GM23248 (cell line): ENCODE results near the gene ZNF28. TPM values are rescaled to one million over a fixed set of nuclear protein-coding genes. Genes with fewer than 3 reads are reported as not detected.
"Not testable (repeated sequence)": the region's sequence is repeated elsewhere in the genome, so short reads cannot be mapped to it uniquely, and the experiment has no call there.

Experiments used
- DNase-seq: peaks from one replicate; pipeline ENCODE4 v3.0.0-alpha.2; 2015
- H2AFZ ChIP-seq: fragments of 200-600 bp; sonication (generic); 2 replicates; pipeline ENCODE4 v1.6.1; 2016; ENCODE audit warnings: antibody characterized with exemption
- H3F3A ChIP-seq: fragments of 200-600 bp; sonication (generic); 2 replicates; pipeline ENCODE4 v1.6.1; 2016; ENCODE audit warnings: mild to moderate bottlenecking, antibody characterized with exemption, mixed run types; ENCODE audit not compliant: insufficient read depth
- H3K27ac ChIP-seq: fragments of 200-600 bp; sonication (generic); 2 replicates; pipeline ENCODE4 v1.5.1; 2016; ENCODE audit warnings: mild to moderate bottlenecking
- H3K27me3 ChIP-seq: fragments of 200-600 bp; sonication (generic); replicated peaks from 2 replicates; pipeline ENCODE4 v1.6.1; 2016; ENCODE audit warnings: mild to moderate bottlenecking; ENCODE audit not compliant: insufficient read depth
- H3K36me3 ChIP-seq: fragments of 200-600 bp; sonication (generic); 2 replicates; pipeline ENCODE4 v1.6.1; 2016; ENCODE audit warnings: low read depth, mild to moderate bottlenecking
- H3K4me1 ChIP-seq: fragments of 200-600 bp; sonication (generic); 2 replicates; pipeline ENCODE4 v1.6.1; 2016; ENCODE audit warnings: mild to moderate bottlenecking; ENCODE audit not compliant: insufficient read depth
- H3K4me2 ChIP-seq: fragments of 200-600 bp; sonication (generic); one replicate; pipeline ENCODE4 v1.6.1; 2016; ENCODE audit warnings: mild to moderate bottlenecking; ENCODE audit not compliant: unreplicated experiment
- H3K4me3 ChIP-seq: fragments of 200-600 bp; sonication (generic); 2 replicates; pipeline ENCODE4 v1.5.1; 2016; ENCODE audit warnings: mild to moderate bottlenecking
- H3K79me2 ChIP-seq: fragments of 200-600 bp; sonication (generic); 2 replicates; pipeline ENCODE4 v1.6.1; 2016; ENCODE audit warnings: mild to moderate bottlenecking; ENCODE audit not compliant: insufficient read depth
- H3K9ac ChIP-seq: fragments of 200-600 bp; sonication (generic); 2 replicates; pipeline ENCODE4 v1.6.1; 2016; ENCODE audit warnings: mild to moderate bottlenecking
- H3K9me2 ChIP-seq: fragments of 200-600 bp; sonication (generic); 2 replicates; pipeline ENCODE4 v1.6.1; 2016; ENCODE audit warnings: mixed run types, mild to moderate bottlenecking, moderate library complexity; ENCODE audit not compliant: insufficient read depth
- H3K9me3 ChIP-seq: fragments of 200-600 bp; sonication (generic); one replicate; pipeline ENCODE4 v1.6.1; 2017; ENCODE audit warnings: low read depth
- H4K20me1 ChIP-seq: fragments of 200-600 bp; sonication (generic); 2 replicates; pipeline ENCODE4 v1.6.0; 2016; ENCODE audit not compliant: insufficient read depth
- WGBS, 2 experiments: methylation state at CpG; one replicate each; pipeline ENCODE4 v1.1.6; 2015 to 2017; ENCODE audit warnings: low lambda C conversion rate in 2 of 2, low coverage in 1 of 2; ENCODE audit errors: missing lambda C conversion rate in 2 of 2; 5-methylcytosine and 5-hydroxymethylcytosine counted together
- in situ Hi-C: fragments of 300-500 bp; cut with MboI; formaldehyde crosslinking; loops from 2 replicates; pipeline ENCODE4 v1.15.0; 2020
- polyA plus RNA-seq: library from polyadenylated mRNA; unstranded; fragments of >200 nt; fragmentation: Nextera tagmentation; extraction: Ambion mirVana; gene quantifications from 2 replicates; pipeline ENCODE4 v1.2.1, GENCODE V29; 2016
- total RNA-seq: library from RNA; depleted of rRNA; stranded (reverse); fragments of >200 nt; shearing (Covaris generic); gene quantifications from 2 replicates; pipeline ENCODE4 v1.2.3, GENCODE V29; 2014; rRNA removed

The ZNF28 gene
- total RNA-seq (12.9 and 18.7 TPM in 2 replicates), polyA plus RNA-seq (13.4 and 13.7 TPM in 2 replicates)

DNA sequence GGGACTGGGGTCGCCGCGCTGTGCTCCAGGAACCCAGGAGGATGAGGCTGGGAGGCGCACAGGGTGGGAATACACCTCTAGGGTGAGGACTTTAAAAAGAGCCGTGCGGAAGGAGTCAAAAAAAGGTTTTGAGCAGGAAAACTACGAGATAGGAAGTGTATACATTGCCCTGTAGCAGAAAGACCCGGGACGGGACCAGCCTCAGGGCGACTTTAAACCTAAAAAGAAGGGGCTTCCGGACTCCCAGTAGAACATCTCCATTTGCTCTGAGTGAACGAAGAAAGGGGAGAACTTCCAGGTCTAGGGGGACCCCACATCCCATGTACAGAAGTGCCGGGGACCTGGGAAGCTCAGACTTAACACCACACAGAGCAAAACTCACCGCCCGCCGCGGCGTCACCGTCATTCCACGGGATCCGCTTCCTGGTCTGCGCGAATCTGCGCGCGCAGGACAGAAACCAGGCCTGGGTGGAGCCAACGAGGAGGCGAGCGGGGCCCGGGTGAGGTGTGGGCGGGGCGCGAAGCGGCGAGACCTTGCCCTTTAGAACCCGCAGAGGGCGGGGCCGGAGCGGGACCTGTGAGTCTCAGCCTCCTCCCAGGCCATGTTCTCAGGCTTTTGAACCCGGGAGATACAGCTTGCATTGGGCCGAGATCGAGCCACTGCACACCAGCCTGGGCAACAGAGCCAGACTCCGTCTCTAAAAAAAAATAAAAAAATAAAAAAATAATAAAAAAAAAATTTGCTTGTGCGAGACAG lies at the start of gene ZNF28:
TSS of gene ZNF28 (minus strand) at position 430 of the 757 bp plus-strand sequence. CDS start 3,675 bp downstream, outside the sequence.
- Histone ChIP-seq H3K27ac (peak within 1 kb of the TSS; percentile 8; the same call in 1 of the 2 replicates), H2AFZ (peak within 1 kb of the TSS; percentile 85), H3K9ac (peak within 1 kb of the TSS; percentile 77), H3K4me2 (peak within 1 kb of the TSS; percentile 95), H3K4me3 (peak within 1 kb of the TSS; percentile 79)
- H3K9me3 ChIP-seq, in situ Hi-C loops, H3K79me2 ChIP-seq, H3K36me3 ChIP-seq, H3K4me1 ChIP-seq, H3F3A ChIP-seq, H3K27me3 ChIP-seq, H3K9me2 ChIP-seq, H4K20me1 ChIP-seq: not testable (repeated sequence)
- 0 to 1% methylated on average over 16 to 34 of the region's 44 CpGs for WGBS, 2 experiments
- peak; percentile 62 for DNase-seq

DNA sequence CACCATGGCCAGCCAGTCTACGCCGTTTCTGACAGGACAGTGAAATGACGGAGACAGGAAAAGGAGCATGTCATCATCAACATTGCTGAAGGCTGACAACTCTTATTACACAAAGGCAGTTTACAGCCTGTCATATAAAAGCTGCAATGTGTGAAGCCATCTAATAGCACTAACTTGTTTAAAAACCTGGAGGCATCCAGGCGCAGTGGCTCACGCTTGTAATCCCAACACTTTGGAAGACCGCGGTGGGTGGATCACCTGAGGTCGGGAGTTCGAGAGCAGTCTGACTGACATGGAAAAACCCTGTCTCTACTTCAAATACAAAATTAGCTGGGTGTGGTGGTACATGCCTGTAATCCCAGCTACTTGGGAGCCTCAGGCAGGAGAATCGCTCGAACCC lies 46.6 kb upstream of the ZNF28 start:
- H3K36me3 ChIP-seq, H3K79me2 ChIP-seq, DNase-seq, H4K20me1 ChIP-seq, H3K9ac ChIP-seq, H3K4me1 ChIP-seq, H3K9me3 ChIP-seq, H3K27me3 ChIP-seq, H3K27ac ChIP-seq, H3K4me3 ChIP-seq, H3K9me2 ChIP-seq, H3K4me2 ChIP-seq, H2AFZ ChIP-seq, H3F3A ChIP-seq, in situ Hi-C loops: not testable (repeated sequence)
- WGBS, 2 experiments: 90 to 91% methylated on average over 11 of the region's 11 CpGs

DNA sequence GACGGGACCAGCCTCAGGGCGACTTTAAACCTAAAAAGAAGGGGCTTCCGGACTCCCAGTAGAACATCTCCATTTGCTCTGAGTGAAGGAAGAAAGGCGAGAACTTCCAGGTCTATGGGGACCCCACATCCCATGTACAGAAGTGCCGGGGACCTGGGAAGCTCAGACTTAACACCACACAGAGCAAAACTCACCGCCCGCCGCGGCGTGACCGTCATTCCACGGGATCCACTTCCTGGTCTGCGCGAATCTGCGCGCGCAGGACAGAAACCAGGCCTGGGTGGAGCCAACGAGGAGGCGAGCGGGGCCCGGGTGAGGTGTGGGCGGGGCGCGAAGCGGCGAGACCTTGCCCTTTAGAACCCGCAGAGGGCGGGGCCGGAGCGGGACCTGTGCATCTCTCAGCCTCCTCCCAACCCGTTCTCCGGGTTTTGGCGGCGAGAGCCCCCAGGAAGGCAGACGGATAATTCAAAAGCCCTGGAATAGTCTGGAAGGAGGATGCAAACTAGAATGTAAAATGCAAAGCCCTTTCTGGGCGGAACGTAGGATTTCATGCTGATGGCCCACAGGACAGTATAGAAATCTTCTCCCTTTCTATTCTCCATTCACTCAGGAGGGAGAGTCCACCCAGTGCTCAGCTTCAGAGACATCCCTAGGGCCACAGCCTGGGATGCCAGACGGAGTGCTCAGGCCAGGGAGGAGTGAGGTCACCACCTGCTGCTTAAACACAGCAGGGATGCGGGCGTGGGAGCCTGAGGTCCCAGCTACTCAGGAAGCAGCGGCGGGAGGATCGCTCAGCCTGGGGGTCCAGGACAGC lies 36.2 kb upstream of the ZNF28 start, which contains the start of gene ZNF468:
TSS of gene ZNF468 (minus strand) at position 242 of the 814 bp plus-strand sequence. CDS start 3,347 bp downstream, outside the sequence.
- WGBS, 2 experiments: 2 to 4% methylated on average over 41 to 43 of the region's 43 CpGs
- peak; percentile 80 for DNase-seq
- H3K9me2 ChIP-seq, in situ Hi-C loops, H3F3A ChIP-seq, H3K36me3 ChIP-seq, H3K79me2 ChIP-seq, H4K20me1 ChIP-seq, H3K9me3 ChIP-seq, H3K4me1 ChIP-seq, H3K27me3 ChIP-seq: not testable (repeated sequence)
- Histone ChIP-seq H3K4me3 (peak within 1 kb of the TSS; percentile 93), H3K9ac (peak within 1 kb of the TSS; percentile 89), H2AFZ (peak within 1 kb of the TSS; percentile 95), H3K27ac (peak within 1 kb of the TSS; percentile 54), H3K4me2 (peak within 1 kb of the TSS; percentile 81)

DNA sequence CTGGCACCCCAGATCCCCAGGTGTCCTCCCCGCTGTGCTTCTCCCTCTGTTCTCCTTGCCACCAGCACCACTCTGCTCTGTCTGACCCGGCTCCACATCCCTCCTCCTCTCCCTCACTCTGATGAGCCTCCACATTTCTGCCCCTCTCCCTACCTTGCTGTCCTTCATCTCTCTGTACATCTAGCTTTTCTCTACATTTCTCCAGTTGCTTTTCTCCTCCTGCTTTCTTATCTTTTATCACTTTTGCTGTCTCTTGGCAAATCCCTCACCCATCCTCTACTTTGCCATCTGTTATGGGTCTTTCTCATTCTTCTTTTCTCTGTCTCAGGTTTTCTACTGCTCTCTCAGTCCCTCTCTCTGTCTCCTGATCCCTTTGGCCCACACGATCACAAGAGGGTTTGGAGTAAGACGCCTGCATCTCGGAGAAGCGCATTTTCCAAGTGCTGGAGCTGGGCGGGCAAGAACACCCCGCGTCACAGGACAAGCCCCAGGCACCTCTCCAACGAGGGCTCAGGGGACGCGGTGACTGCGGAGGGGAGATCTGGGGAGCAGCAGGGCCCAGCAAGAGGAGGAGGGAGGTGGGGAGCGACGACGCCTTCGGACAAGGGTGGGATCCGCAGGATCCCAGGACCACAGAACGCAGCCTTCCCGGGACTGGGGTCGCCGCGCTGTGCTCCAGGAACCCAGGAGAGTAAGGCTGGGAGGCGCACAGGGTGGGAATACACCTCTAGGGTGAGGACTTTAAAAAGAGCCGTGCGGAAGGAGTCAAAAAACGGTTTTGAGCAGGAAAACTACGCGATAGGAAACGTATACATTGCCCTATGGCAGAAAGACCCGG lies 35.3 kb upstream of the ZNF28 start:
- WGBS, 2 experiments: 3 to 5% methylated on average over 24 to 31 of the region's 31 CpGs
- H3K9me2 ChIP-seq, H3K4me1 ChIP-seq, H3K79me2 ChIP-seq, H4K20me1 ChIP-seq, H3K36me3 ChIP-seq, H3F3A ChIP-seq, H3K27me3 ChIP-seq, H3K9me3 ChIP-seq, in situ Hi-C loops: not testable (repeated sequence)
- Histone ChIP-seq H3K27ac (peak overlapping the region; percentile 54), H2AFZ (peak overlapping the region; percentile 95), H3K4me3 (peak overlapping the region; percentile 93), H3K9ac (peak overlapping the region; percentile 89), H3K4me2 (peak overlapping the region; percentile 81)
- peak; percentile 47 for DNase-seq

DNA sequence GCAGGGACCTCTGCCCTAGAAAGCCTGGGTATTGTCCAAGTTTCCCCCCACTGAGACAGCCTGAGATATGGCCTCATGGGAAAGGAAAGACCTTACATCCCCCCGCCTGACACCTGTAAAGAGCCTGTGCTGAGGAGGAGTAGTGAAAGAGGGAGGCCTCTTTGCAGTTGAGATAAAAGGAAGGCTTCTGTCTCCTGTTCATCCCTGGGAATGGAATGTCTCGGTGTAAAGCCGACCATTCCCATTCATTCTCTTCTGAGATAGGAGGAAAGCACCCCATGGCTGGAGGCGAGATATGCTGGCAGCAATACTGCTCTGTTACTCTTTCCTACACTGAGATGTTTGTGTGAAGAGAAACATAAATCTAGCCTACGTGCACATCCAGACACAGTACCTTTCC lies 25.9 kb upstream of the ZNF28 start:
- H3K4me1 ChIP-seq, H3K9ac ChIP-seq, H3K4me3 ChIP-seq, H3F3A ChIP-seq, H3K27me3 ChIP-seq, H3K27ac ChIP-seq, H3K4me2 ChIP-seq, H2AFZ ChIP-seq, H3K9me3 ChIP-seq, DNase-seq, H3K79me2 ChIP-seq, H4K20me1 ChIP-seq, in situ Hi-C loops, H3K9me2 ChIP-seq: not testable (repeated sequence)
- 91 to 99% methylated on average over 4 to 5 of the region's 5 CpGs for WGBS, 2 experiments
- H3K36me3 ChIP-seq: peaks cover 64% of the 10 kb centered on the region

DNA sequence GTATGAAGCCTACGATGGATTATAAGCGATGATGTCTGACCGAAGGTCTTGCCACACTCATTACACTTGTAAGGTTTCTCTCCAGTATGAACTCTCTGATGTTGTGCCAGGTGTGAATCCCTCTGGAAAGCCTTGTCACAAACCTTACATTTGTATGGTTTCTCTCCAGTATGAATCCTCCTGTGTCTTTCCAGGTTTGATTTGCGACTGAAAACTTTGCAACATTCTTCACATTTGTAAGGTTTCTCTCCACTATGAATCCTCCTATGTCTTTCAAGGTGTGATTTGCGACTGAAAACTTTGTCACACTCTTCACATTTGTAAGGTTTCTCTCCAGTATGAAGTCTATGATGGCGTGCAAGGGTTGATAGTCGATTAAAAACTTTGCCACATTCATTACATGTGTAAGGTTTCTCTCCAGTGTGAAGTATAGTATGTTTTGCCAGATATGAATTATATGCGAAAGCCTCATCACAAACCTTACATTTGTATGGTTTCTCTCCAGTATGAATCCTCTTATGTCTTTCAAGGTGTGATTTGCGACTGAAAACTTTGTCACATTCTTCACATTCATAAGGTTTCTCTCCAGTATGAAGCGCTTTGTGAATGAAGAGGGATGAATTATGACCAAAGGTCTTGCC lies 19.5 kb upstream of the ZNF28 start:
- H4K20me1 ChIP-seq, H3K4me1 ChIP-seq, H3K27ac ChIP-seq, H3K79me2 ChIP-seq, H3K9me2 ChIP-seq, H3K27me3 ChIP-seq, H3F3A ChIP-seq, H2AFZ ChIP-seq, H3K4me3 ChIP-seq, H3K4me2 ChIP-seq, DNase-seq, in situ Hi-C loops, H3K9ac ChIP-seq: not testable (repeated sequence)
- H3K9me3 ChIP-seq: peaks cover 13% of the 10 kb centered on the region
- H3K36me3 ChIP-seq: peaks cover 73% of the 10 kb centered on the region
- 95 to 98% methylated on average over 10 of the region's 10 CpGs for WGBS, 2 experiments
